Gastroesophageal sphincter (tissue), 4 donors: ENCODE results near the gene SLC30A7. TPM values are rescaled to one million over a fixed set of nuclear protein-coding genes. Genes with fewer than 3 reads are reported as not detected.
A peak's percentile ranks its signal among the peaks of the same experiment; 100 is the strongest.

Source experiments
- ATAC-seq: fragments of 150-250 bp; one replicate; pipeline ENCODE4 v1.9.1; 2016; ENCODE audit warnings: mild to moderate bottlenecking, moderate library complexity
- H3K27ac ChIP-seq, 4 donors: fragments of 200-600 bp; sonication (generic) in 3 of 4; 1 replicate in 3 of 4; 2 replicates in 1 of 4; pipeline ENCODE4 v1.5.1; 2016 to 2019
- H3K27me3 ChIP-seq: fragments of 200-600 bp; sonication (generic); one replicate; pipeline ENCODE4 v1.5.1; 2019
- H3K36me3 ChIP-seq, 2 donors: fragments of 200-600 bp; sonication (generic); one replicate each; pipeline ENCODE4 v1.5.1; 2019; ENCODE audit warnings: control low read depth in 1 of 2
- H3K4me1 ChIP-seq, 3 donors: fragments of 200-600 bp; sonication (generic); 1 replicate in 2 of 3; 2 replicates in 1 of 3; pipeline ENCODE4 v1.5.1; 2016 to 2019; ENCODE audit warnings: control low read depth in 2 of 3
- H3K4me3 ChIP-seq, 2 donors: fragments of 200-600 bp; sonication (generic); one replicate each; pipeline ENCODE4 v1.5.1; 2019; ENCODE audit warnings: mild to moderate bottlenecking in 1 of 2, moderate library complexity in 1 of 2
- H3K9me3 ChIP-seq, 3 donors: fragments of 200-600 bp; sonication (generic); one replicate each; pipeline ENCODE4 v1.5.1; 2017 to 2019; ENCODE audit warnings: control low read depth in 2 of 3
- CTCF ChIP-seq, 4 experiments: fragments of 200-600 bp in 2 of 4; fragments of 450-650 bp in 2 of 4; sonication (generic) in 1 of 4; IDR thresholded peaks; one replicate each; pipeline ENCODE4 v1.5.1; 2017 to 2019; ENCODE audit warnings: antibody characterized with exemption in 4 of 4, mild to moderate bottlenecking in 2 of 4, moderate library complexity in 2 of 4
- EP300 ChIP-seq: sonication (generic); formaldehyde crosslinking; IDR thresholded peaks from one replicate; pipeline ENCODE4 v1.6.1; 2017; ENCODE audit warnings: antibody characterized with exemption, mild to moderate bottlenecking
- POLR2A ChIP-seq, 2 donors: fragments of 450-650 bp; IDR thresholded peaks; one replicate each; pipeline ENCODE4 v1.6.1; 2017; ENCODE audit warnings: antibody characterized with exemption in 2 of 2, mild to moderate bottlenecking in 2 of 2, moderate library complexity in 1 of 2
- POLR2AphosphoS5 ChIP-seq: sonication (generic); formaldehyde crosslinking; IDR thresholded peaks from one replicate; pipeline ENCODE4 v1.6.1; 2017; ENCODE audit warnings: antibody characterized with exemption
- WGBS, 2 donors: methylation state at CpG; one replicate each; pipeline ENCODE4 v1.1.5; 2018; ENCODE audit warnings: low coverage in 1 of 2; 5-methylcytosine and 5-hydroxymethylcytosine counted together
- total RNA-seq, 4 donors: library from RNA; depleted of rRNA; stranded (reverse); fragments of >200 nt; gene quantifications; one replicate each; pipeline ENCODE4 v1.1.0, GENCODE V29; 2016

The SLC30A7 gene
- total RNA-seq, 4 donors from 2014 or later, result 11.2 to 19.8 (median 17.1) TPM

- H3K27ac ChIP-seq, result no peak overlapping the region
- 48 to 69% methylated on average over 3 of the region's 3 CpGs for WGBS, 2 donors
- H3K27me3 ChIP-seq, result no peaks in the 10 kb centered on the region
- H3K9me3 ChIP-seq, result no peaks in the 10 kb centered on the region
- no peaks in the 10 kb centered on the region for H3K36me3 ChIP-seq
- H3K4me3 ChIP-seq, result no peak overlapping the region
- H3K4me1 ChIP-seq, result no peaks in the 10 kb centered on the region
- no peak for ATAC-seq
- TF ChIP-seq POLR2A (IDR thresholded peaks at IDR 0.05) (no peak), CTCF (IDR thresholded peaks at IDR 0.05) (no peak)
Observed at GRCh38 chr1:100860397-100860991, 35.4 kb upstream of the SLC30A7 start.

- TF ChIP-seq POLR2AphosphoS5, result no peak
- no peak for TF ChIP-seq EP300
- no peak for TF ChIP-seq CTCF (IDR thresholded peaks at IDR 0.05)
- no peak for TF ChIP-seq POLR2A (IDR thresholded peaks at IDR 0.05)
- Histone ChIP-seq H3K36me3 (no peaks in the 10 kb centered on the region), H3K9me3 (no peaks in the 10 kb centered on the region), H3K27me3 (no peaks in the 10 kb centered on the region), H3K4me1 (peaks cover 0 to 7% (median 0%) of the 10 kb centered on the region in 3 donors), H3K4me3 (no peak overlapping the region), H3K27ac (no peak overlapping the region)
- 84 to 92% methylated on average over 1 of the region's 1 CpG for WGBS, 2 donors
- ATAC-seq, result no peak
Observed at GRCh38 chr1:100861379-100861778, 34.5 kb upstream of the SLC30A7 start.

- TF ChIP-seq POLR2AphosphoS5, result no peak
- peaks cover 0 to 7% (median 0%) of the 10 kb centered on the region in 3 donors for H3K4me1 ChIP-seq
- H3K27me3 ChIP-seq, result no peaks in the 10 kb centered on the region
- no peaks in the 10 kb centered on the region for H3K9me3 ChIP-seq
- WGBS, 2 donors, result 21 to 68% methylated on average over 2 of the region's 2 CpGs
- no peak overlapping the region for H3K27ac ChIP-seq
- ATAC-seq, result no peak
- no peak overlapping the region for H3K4me3 ChIP-seq
- no peaks in the 10 kb centered on the region for H3K36me3 ChIP-seq
Observed at GRCh38 chr1:100862591-100862990, 33.3 kb upstream of the SLC30A7 start.

GRCh38 chr1:100866041-100866900 lies 29.6 kb upstream of the SLC30A7 start:
- WGBS, 2 donors, result 6 to 15% methylated on average over 5 of the region's 5 CpGs
- no peak for ATAC-seq
- Histone ChIP-seq H3K9me3 (no peaks in the 10 kb centered on the region), H3K36me3 (no peaks in the 10 kb centered on the region), H3K4me3 (no peak overlapping the region), H3K27ac (no peak overlapping the region), H3K27me3 (no peaks in the 10 kb centered on the region), H3K4me1 (peaks cover 0 to 17% (median 0%) of the 10 kb centered on the region in 3 donors)
- TF ChIP-seq CTCF (IDR thresholded peaks at IDR 0.05), result peak; percentile 29 to 65 (median 60)
- TF ChIP-seq POLR2AphosphoS5, result no peak

GRCh38 chr1:100866901-100867206 lies 29.0 kb upstream of the SLC30A7 start:
- Histone ChIP-seq H3K9me3 (no peaks in the 10 kb centered on the region), H3K4me3 (no peak overlapping the region), H3K36me3 (no peaks in the 10 kb centered on the region), H3K27ac (no peak overlapping the region), H3K27me3 (no peaks in the 10 kb centered on the region), H3K4me1 (peaks cover 0 to 17% (median 0%) of the 10 kb centered on the region in 3 donors)
- no peak for ATAC-seq
- no peak for TF ChIP-seq EP300
- 54 to 56% methylated on average over 2 of the region's 2 CpGs for WGBS, 2 donors
